HPDE6-E6E7 (cell line): ENCODE data around the gene PAX9.

Experiments used
- DNase-seq: peaks from one replicate; pipeline ENCODE4 v3.0.0; 2011; ENCODE audit warnings: missing footprints; ENCODE audit errors: extremely low spot score

Gene PAX9

DNA sequence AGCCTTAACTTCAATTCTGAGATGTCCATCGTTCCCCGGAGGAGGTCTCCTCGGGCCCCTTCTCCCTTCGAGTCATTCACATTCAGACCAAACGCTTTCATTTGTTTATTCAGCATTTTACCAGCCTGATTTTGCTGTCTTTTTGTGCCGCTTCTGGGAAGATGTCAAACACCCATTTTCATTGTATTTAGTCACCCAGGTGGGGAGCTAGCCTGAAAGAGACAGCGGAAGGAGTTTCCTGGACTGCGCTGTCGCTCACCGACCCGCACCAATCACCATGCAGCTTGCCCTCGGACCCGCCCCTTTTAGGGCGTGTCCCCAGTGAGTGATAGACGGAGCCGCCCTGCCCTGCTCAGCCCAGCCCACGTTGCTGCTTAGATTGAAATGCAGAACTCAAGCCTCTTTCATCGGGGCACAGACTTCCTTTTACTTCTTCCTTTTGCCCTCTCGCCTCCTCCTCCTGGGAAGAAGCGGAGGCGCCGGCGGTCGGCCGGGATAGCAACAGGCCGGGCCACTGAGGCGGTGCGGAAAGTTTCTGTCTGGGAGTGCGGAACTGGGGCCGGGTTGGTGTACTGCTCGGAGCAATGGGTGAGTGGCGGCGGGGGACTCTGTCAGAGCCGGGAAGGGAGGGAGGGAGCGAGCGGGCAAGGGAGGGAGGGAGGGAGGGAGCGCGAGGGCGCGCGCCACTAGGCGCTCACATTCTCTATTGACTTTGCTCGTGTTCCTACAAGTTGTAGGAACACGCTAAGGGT is at the start of gene PAX9:
Gene PAX9, plus strand, starts transcription at position 355 of the 752 bp plus-strand sequence. Its CDS starts 230 bp downstream, at position 585.
- peak; percentile 92 for DNase-seq

DNA sequence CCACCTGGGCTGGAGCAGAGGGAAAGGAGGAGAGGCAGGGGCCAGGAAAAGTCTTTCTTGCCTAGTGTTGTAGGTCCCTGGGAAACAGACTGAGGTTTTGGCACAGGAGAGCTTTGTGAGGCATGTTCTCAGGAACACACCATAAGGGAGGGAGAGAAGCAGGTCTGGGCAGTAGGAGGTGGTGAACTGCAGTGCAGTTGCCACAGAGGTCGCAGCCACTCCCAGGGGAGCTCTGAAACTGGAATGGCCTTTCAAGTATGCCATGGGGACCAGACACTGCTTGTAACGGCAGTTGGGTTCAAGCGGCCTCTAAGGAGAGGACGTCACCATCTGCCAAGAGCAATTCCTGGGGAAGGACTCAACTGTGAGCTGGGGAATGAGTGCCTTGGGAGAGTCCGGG is 43.8 kb upstream of the PAX9 start:
- no peak for DNase-seq

DNA sequence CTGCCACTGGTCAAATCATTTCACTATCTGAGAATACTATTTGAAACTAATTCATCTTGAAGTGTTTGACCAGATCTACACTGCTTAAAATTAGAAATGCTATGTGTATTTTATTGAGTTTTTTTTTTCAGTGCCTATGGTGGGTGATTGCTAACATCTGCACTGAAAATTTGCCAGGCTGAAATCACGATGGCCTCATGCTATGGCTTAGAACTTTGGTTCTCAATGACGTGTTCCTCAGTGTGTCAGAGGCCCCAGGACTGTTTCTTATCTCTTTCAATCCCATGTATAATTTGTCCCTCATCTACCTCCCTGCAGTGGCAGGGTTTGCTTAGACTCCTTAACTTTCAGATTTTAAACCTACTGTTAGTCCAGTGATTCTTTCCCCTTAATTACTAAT is 43.0 kb upstream of the PAX9 start:
- no peak for DNase-seq

DNA sequence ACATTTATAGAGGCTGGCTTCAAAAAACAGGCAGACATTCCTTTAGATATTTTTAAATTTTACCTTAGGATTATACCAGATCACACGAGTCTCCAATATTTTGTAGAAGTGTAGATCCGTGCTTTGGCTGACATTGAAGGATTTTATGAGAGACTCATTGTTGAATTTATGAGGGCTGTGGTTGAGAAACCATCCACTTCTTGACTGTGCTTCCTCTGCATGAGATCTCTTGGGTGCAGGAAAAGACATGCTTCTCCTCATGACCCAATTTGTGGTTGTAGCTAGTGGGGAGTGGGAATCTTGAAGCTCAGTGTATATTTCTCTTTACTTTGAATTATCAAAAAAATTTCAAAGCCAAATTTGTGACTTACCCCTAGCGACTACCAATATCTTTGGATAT is 42.5 kb upstream of the PAX9 start:
- no peak for DNase-seq

DNA sequence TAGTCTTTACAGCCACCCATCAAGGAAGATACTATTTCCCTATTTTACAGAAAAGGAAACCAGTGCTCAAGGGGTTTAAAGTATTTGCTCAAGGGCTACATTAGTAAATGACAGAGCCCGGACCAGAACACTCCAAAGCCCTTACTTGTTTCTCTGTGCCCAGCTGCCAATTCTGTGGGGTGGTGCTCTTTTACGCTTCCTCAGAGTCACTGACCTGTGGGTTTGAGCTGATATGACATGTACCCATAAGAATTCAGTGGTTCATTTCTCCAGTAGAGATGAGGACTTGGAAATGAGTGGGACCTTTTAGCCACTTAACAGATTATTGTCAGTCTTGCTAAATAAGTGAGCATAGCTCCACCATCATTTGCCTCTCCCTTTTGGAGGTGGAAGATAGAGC is 41.8 kb upstream of the PAX9 start:
- DNase-seq, result no peak

DNA sequence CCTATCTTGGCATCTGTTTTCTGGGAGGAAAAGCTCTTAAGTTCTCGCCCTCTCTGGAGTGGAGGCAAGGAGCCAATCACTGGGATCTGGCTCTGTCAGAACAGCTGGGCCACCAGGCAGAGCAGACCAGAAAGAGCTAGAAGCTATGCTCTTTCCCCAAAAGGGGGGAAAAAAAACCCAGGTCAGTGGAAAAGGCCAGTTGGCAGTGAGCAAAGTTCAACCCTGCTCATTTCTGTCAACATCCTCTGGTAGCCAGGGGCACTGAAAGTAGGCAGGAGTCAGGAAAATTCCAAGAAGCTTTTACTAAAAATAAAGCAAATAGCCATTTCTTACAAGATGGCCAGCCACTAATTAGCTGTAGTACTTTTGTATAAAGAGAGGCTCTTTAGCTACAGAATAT is 36.6 kb upstream of the PAX9 start:
- DNase-seq, result no peak

DNA sequence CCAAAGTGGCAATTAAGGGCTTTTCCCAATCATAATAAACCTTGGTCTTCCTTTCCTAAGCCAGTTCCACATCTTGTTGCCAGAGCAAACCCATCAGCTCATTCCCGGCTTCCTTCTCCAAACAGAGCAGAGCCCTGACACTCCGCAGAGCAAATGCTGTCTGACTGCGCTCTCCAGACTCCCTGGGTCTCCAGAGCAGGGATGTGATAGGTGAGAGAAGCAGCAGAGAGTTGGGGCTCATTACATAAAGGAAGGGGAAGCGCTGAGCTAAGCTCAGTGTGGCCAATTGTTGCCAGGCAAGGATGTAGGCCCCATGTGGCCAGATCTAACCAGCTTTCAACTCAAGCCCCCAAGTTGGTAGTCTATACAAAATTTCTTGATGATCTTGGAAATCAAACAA is 36.2 kb upstream of the PAX9 start:
- no peak for DNase-seq

DNA sequence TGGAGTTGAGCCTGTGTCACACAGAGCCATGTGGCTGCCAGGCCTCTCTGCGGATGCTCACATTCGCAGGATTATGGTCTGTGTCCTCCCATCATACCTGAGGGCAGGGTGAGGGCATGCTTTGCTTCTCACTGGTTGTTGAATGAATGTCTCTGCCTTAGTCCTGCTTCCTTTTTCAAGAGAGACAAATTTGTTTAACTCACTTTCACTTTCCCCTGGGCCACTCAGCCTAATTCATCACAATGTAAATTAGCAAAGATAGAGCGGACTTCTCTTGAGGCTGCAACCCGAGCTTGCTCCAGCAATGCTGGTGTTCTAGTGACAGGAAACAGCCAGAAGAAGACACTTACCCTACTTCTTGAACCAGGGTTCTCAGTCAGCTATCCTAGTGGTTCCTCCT is 35.5 kb upstream of the PAX9 start:
- DNase-seq, result no peak

DNA sequence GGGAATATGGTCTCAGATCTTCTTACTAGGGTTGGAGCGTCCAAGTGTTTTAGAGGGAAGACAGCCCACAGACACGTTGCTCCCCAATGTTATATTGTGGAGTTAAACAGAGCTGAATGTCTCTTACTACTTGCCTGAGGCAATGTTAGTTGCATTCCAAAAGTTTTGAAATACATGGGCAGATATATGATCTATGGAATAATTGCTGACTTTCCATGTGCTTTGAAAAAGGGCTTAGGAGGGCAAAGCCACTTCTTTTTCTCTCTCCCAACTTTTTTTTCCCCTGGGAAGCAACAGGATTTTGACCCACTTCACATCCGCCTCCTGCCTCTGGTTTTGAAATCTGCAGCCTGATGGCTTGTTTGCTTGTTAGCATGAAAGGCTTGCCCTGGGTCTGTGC is 33.7 kb upstream of the PAX9 start:
- DNase-seq, result no peak

DNA sequence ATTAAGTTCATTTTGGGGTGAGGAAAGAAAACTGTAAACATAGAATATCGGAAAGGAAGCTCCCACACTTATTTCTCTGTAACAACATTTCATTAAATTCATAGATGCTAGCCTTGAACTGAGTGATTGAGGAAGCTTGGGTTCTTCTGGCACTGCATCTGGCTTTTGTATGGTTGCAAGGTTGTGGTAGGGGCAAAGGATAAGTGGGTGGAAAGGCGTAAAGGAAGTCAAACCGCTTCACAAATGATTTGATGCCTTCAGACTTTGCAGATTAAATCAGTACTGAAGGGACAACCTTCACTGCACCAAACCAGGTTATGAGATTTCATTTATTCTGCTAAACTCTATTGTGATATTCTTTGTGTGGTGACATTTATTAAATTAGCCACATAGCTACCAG is 28.1 kb upstream of the PAX9 start:
- DNase-seq, result no peak

DNA sequence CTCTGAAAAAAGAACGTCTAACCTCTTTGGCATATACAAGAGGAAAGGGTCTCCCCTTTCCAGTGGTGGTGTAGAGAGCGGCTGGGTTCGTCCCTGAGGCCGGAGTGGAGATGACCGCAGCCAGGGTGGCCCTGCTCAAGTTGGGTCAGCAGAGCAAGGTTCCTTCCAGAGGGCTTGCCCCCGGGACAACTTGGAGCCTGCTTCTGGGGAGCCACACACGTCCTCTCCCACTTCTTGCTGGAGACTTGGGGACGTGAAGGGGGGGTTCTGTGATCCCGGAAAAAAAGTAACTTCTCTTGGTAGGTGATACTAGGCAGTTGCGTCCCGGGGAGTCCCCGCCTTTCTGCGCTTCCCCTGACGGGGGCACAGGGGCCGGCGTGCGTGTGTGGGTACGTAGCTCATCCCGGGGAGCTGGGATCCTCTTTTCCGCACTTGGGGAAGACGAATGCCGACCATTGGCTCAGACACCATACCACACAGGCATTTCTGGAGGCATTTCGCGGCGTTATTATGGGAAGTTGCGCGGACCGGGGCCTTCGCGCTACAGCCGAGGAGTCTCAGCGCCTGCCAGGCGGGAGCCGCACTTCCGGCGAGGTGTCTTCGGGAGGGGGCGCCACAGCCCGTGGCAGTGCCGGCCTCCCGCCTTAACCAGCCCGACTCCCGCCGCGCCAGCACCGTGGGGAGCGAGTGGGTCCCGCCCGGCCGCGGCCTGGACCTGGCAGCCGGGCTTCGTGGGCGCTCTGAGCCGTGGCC is 14.8 kb upstream of the PAX9 start:
- no peak for DNase-seq

DNA sequence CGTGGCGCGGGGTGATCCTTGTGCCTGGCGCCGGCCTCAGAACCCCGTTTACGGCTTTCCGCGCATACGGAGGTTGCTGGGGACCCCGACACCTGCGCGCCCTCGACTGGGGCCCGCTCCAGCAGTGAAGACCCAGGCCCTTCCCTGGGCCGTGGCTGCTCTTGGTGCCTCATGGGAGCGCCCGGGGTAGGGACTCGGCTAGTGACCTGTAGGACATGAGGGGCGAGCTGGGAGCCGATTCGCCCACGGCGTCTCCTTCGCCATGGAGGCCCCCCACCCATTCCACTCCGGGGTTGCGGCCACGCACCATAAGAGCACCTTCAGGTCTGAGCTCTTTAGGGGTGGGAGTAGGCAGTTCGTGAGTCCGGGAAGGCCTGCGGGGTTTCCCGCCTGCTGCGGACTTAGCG is 14.2 kb upstream of the PAX9 start:
- no peak for DNase-seq

DNA sequence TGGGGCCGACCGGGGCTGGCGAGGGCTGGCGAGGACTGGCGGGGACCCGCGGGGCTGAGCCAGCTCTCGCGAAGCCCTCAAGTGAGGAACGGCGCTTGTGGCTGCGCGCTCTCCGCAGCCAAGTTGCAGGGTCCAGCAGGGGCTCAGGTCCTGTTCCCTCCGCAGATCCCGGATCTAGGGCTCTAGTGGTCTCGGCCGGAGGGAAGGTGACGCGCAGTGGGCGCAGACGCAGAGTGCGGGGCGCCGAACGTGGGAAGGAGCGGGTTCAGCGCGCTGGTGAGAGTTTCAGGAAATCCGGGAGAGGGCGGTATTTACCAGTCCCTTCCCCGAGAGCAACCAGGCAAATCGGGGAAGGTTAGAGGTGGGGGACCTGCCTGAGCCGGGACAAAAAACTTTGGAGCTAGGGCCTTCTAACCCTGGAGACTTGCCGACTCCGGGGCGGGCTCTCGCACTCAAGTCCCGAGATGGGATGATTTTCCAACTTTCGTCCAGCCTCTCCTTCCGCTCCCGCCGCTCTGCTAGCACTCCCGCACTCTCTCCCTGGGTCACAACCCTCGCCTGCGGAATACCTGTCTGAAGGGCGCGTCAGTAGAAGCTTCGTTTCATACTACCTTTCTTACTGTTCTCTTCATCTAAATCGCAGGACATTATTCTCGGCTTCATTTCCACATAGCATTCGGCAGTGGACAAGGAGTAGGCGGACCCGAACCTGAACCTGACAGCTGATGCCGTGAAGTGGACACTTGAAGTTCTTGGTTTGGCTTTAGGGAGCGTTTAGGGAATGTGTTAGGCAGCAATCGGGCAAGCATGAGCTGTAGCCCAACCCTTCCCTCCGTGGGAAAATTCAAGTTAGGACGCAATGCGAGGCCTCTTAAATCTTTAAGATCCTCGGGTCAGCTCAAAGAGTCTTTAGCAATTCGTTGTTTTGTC is 13.6 kb upstream of the PAX9 start:
- peak; percentile 45 for DNase-seq

DNA sequence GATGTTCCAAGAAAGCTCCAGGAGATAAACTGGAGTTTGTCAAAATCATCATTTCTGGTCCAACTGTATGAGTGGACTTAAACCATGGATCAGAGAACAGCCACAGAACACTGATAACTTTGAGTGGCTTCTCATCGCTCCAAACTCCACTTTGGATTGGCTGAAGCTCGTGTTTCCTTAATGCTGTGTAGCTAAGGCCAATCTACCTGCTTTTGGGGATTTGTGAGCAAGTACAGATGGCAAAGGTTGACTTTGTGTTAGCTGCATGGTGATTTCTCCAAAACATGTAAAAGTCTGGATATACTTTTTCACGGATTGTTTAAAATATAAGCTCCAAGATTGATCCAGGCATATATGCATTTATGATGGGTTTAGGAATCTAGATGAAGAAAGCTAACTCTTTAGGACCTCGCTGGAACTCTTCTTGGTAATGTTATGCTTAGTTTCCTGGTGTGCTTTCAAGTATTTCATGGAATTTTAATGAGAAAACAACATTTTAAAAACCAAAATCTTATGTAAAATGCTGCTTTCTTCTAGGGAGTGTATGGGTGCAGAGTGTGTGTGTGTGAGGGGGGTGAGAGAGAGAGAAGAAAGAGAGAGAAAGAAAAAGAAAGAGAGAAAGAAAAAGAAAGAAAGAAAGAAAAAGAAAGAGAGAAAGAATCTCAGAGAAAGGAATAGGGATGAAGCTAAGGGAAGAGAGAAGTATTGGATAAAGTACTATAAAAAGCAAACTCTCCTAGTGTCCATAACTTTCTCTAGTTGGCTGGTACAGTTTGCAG is 11.6 kb upstream of the PAX9 start:
- DNase-seq, result no peak

DNA sequence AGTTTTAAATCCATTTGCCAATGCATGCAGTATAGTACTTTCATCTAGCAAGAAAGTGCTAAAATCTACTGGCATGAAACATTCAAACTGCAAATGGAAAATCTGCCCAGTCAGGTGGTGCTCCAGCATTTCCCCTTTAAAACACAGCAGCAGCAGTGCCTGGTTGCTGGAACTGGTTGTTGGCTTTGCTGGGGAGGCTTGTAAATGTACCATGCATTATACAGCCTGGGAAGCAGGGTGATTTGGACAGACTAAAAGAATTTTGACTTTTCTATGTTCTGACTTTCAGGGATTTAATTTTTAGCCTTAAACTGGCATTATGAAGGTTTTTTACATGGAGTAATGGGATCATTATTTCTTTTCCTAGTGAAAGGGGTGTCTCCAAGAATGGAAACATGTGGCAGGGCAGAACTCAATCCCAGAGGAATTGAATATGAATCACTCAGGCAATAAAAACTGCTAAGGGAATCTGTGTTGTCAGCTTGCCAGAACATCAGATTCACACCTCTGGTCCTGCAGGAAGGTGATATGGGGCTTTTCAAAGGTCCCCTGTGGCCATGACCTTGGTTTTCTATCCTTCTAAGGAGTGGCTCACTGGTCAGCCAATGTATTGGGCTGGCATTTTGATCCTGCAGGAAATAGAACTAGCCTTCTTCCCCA is 9.0 kb upstream of the PAX9 start:
- no peak for DNase-seq

DNA sequence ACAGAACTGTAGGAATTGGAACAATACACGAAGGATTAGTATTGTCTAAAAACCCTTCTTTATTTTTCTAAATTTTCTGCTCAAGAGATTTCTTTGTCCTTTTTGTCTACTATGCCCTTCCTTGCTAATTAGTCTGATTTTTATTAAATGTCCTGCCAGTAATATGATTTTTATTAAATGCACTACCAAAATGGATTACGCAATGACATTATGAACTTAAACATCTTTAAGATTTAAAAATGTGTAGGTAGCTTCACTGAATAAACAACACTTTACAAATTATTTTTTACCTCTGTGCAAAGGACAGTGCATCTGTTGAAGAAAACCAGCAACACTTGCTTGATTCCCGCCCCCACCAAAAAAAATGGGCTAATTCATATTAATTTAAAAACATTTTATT is 8.2 kb upstream of the PAX9 start:
- DNase-seq, result no peak

DNA sequence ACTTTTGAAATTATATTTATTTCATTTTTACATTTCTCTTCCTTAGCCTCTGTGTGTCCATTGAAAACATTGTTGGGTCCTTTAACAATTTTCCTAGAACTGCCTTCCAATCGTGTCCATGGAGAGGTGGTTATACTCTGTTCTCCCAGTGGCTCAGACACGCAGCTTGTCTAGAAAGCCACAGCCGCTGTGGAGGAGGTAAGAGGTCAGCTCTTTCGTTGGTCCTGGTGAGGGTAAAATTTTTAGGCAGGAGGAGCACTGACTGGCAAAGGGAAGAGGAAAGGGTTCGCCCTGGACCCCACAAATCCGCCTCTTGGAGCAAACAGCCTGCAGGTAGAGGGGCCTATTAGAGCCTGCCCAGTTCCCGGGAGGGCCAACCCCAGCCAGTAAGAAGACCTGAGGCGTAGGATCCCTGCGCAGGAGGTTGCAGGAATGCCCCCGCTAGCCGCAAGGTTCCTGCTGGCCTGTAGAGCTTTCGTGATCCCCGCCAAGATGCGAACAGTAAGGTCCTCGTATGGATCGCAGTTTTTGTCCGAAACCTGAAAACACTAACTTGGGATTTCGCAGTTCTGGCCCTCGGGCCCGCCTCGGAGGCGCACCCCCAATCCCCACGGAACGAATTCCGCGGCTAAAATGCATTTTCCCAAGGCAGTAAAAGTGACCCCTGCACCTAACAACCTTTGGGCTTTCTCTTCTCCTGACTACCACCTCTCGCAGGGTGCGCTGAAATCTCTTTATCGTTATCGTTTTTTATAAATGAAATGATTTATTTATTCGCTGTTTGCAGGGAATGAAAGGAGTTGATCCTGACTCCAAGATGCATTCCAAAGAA is 7.5 kb upstream of the PAX9 start:
- no peak for DNase-seq

DNA sequence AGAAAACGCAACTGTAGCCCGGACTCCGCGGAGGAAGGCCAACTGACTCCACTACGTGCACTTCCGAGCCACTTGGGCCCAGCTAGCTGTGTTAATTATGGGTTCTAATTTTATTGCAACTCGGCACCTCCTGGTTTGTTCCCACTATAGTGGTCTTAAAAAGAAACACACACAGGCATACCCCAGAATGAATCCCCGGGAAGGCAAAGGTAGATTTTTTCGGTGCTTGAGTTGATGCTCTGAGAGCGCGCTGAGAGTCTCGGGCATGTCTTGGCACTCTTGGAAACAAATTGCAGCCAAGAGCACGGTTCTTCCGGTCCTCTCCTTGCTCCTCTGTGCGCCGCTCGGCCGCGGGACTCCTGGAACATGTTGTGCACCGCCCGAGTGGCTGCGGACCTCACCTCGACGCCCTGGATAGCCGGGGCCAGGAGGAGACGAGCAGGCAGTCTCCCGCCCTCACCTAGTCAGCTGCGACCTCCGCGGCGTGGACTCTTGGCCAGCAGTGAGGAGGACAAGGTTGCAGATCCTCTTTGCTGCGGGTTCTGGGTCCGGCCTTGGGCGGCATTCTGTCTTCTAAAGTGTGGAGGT is 6.8 kb upstream of the PAX9 start:
- DNase-seq, result no peak

DNA sequence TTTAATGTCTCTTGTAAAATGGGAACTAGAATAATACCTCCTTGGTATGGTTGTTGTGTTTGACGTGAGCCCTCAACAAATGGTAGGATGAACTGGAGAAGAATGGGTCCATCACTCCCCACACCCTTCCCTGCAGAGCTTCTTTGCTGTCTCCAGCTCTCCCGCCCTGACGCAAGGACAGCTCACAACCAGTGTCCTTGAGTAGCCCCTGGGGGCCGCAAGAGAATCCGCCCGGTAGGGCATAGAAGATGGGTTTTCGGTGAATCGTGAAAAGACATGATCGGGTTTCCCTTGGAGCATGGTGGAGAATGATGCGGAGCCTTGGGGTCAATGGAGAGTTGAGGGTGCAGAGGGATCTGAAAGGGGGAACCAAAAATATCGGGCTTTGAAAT is 6.1 kb upstream of the PAX9 start:
- no peak for DNase-seq
